SK-N-SH (cell line): ENCODE data around the gene HSDL1. TPM values are rescaled to one million over a fixed set of nuclear protein-coding genes. Genes with fewer than 3 reads are reported as not detected.

Experiments
- CTCF ChIA-PET: fragments of 300-600, 350-600 bp; formaldehyde crosslinking; extraction: SDS; loops from one replicate; lab custom pipeline; 2021; lab: Yijun Ruan, JAX
- POLR2A ChIA-PET: fragments of 350-600 bp; sonication (Branson Sonifier 250); formaldehyde crosslinking; extraction: SDS; loops from one replicate; lab custom pipeline; 2020; ENCODE audit warnings: antibody characterized with exemption, inconsistent platforms; lab: Yijun Ruan, JAX
- DNase-seq: peaks from one replicate; pipeline ENCODE4 v3.0.0; 2012
- H2AFZ ChIP-seq: fragments of 200-600 bp; sonication (generic); 2 replicates; pipeline ENCODE4 v1.8.1; 2016; ENCODE audit warnings: antibody characterized with exemption, mild to moderate bottlenecking, low read depth
- H3F3A ChIP-seq: fragments of 200-600 bp; sonication (generic); replicated peaks from 2 replicates; pipeline ENCODE3; 2016; ENCODE audit warnings: antibody characterized with exemption, mild to moderate bottlenecking; ENCODE audit not compliant: insufficient read depth
- H3K27ac ChIP-seq, 2 experiments: fragments of 200-500 bp in 1 of 2; fragments of 200-600 bp in 1 of 2; sonication (Bioruptor generic) in 1 of 2; sonication (generic), shearing (Covaris generic) in 1 of 2; 2 replicates each; pipeline versions ENCODE4 v1.5.1 to v1.6.1; 2014 to 2016; ENCODE audit warnings: low read depth in 2 of 2, inconsistent platforms in 1 of 2, low read length in 1 of 2, mild to moderate bottlenecking in 1 of 2, mixed read lengths in 1 of 2
- H3K27me3 ChIP-seq: fragments of 200-600 bp; sonication (generic), shearing (Covaris generic); 2 replicates; pipeline ENCODE4 v1.6.1; 2016; ENCODE audit warnings: mixed run types; ENCODE audit not compliant: insufficient read depth
- H3K36me3 ChIP-seq, 2 experiments: fragments of 200-500 bp in 1 of 2; fragments of 200-600 bp in 1 of 2; sonication (Bioruptor generic) in 1 of 2; sonication (generic) in 1 of 2; replicated peaks in 1 of 2; 2 replicates each; pipeline versions ENCODE3 to v1.5.1; 2014 to 2016; ENCODE audit warnings: low read length in 1 of 2, mild to moderate bottlenecking in 1 of 2; ENCODE audit not compliant: insufficient read depth in 2 of 2, control insufficient read depth in 1 of 2
- H3K4me1 ChIP-seq, 2 experiments: fragments of 200-500 bp in 1 of 2; fragments of 200-600 bp in 1 of 2; sonication (Bioruptor generic) in 1 of 2; sonication (generic), shearing (Covaris generic) in 1 of 2; 2 replicates each; pipeline versions ENCODE4 v1.5.1 to v1.6.1; 2014 to 2016; ENCODE audit warnings: low read depth in 1 of 2, low read length in 1 of 2, mixed run types in 1 of 2; ENCODE audit not compliant: insufficient read depth in 2 of 2, control insufficient read depth in 1 of 2
- H3K4me2 ChIP-seq: fragments of 200-600 bp; sonication (generic), shearing (Covaris generic); 2 replicates; pipeline ENCODE4 v1.6.1; 2017; ENCODE audit warnings: mixed run types
- H3K4me3 ChIP-seq, 2 experiments: fragments of 200-500 bp in 1 of 2; fragments of 200-600 bp in 1 of 2; sonication (Bioruptor generic) in 1 of 2; sonication (generic), shearing (Covaris generic) in 1 of 2; 2 replicates each; pipeline versions ENCODE4 v1.5.1 to v1.8.1; 2014 to 2016; ENCODE audit warnings: low read depth in 2 of 2, inconsistent platforms in 1 of 2, low read length in 1 of 2, mild to moderate bottlenecking in 1 of 2, mixed read lengths in 1 of 2, moderate library complexity in 1 of 2
- H3K79me2 ChIP-seq: fragments of 200-600 bp; sonication (generic); 2 replicates; pipeline ENCODE4 v1.8.1; 2017; ENCODE audit warnings: mild to moderate bottlenecking; ENCODE audit not compliant: insufficient read depth
- H3K9ac ChIP-seq: fragments of 200-600 bp; sonication (generic); 2 replicates; pipeline ENCODE4 v1.6.1; 2017; ENCODE audit warnings: mixed run types
- H3K9me2 ChIP-seq: fragments of 200-600 bp; sonication (generic); 2 replicates; pipeline ENCODE4 v1.6.1; 2017; ENCODE audit warnings: mixed run types
- H3K9me3 ChIP-seq: fragments of 200-600 bp; sonication (generic); 2 replicates; pipeline ENCODE4 v1.6.1; 2017; ENCODE audit warnings: mixed run types, mild to moderate bottlenecking, moderate library complexity
- H4K20me1 ChIP-seq: fragments of 200-600 bp; sonication (generic); 2 replicates; pipeline ENCODE4 v1.6.1; 2017; ENCODE audit warnings: mild to moderate bottlenecking, mixed run types; ENCODE audit not compliant: insufficient read depth
- CHD2 ChIP-seq: fragments of 150-350 bp; IDR thresholded peaks from 2 replicates; pipeline ENCODE4 v1.6.1; 2018; ENCODE audit warnings: low read length; ENCODE audit not compliant: partially characterized antibody
- FOSL2 ChIP-seq: IDR thresholded peaks from 2 replicates; pipeline ENCODE4 v1.4.0; 2012; ENCODE audit warnings: low read depth, mild to moderate bottlenecking, moderate library complexity, borderline replicate concordance
- GATA2 ChIP-seq: sonication (generic); formaldehyde crosslinking; IDR thresholded peaks from 2 replicates; pipeline ENCODE4 v1.5.0; 2020; ENCODE audit warnings: mild to moderate bottlenecking, missing genetic modification reagents
- JUND ChIP-seq: IDR thresholded peaks from 2 replicates; pipeline ENCODE4 v1.4.0; 2012
- MAX ChIP-seq: IDR thresholded peaks from 2 replicates; pipeline ENCODE4 v1.4.0; 2012; ENCODE audit warnings: low read depth
- MXI1 ChIP-seq: IDR thresholded peaks from 2 replicates; pipeline ENCODE4 v1.6.1; 2012; ENCODE audit warnings: mild to moderate bottlenecking, low read depth, low read length, improper control_type of control experiment
- NFIC ChIP-seq: IDR thresholded peaks from 2 replicates; pipeline ENCODE4 v1.4.0; 2012; ENCODE audit warnings: borderline replicate concordance
- NRF1 ChIP-seq: IDR thresholded peaks from 2 replicates; pipeline ENCODE4 v1.6.1; 2012; ENCODE audit warnings: low read depth, mild to moderate bottlenecking, low read length
- PBX3 ChIP-seq: IDR thresholded peaks from 2 replicates; pipeline ENCODE4; 2012
- POLR2AphosphoS5 ChIP-seq: IDR thresholded peaks from 2 replicates; pipeline ENCODE4 v1.6.1; 2012; ENCODE audit warnings: low read depth, low read length
- RAD21 ChIP-seq: IDR thresholded peaks from 2 replicates; pipeline ENCODE4 v1.6.1; 2012; ENCODE audit warnings: mild to moderate bottlenecking, low read length
- RCOR1 ChIP-seq: fragments of 150-350 bp; IDR thresholded peaks from 2 replicates; pipeline ENCODE4 v1.6.1; 2017; ENCODE audit warnings: antibody characterized with exemption, low read length
- RFX5 ChIP-seq: IDR thresholded peaks from 2 replicates; pipeline ENCODE4 v1.6.1; 2012; ENCODE audit warnings: mild to moderate bottlenecking, improper control_type of control experiment, low read length
- RXRA ChIP-seq: IDR thresholded peaks from 2 replicates; pipeline ENCODE4 v1.4.0; 2012; ENCODE audit warnings: low read depth, mild to moderate bottlenecking, borderline replicate concordance
- SMC3 ChIP-seq: IDR thresholded peaks from 2 replicates; pipeline ENCODE4 v1.6.1; 2012; ENCODE audit warnings: low read depth, low read length, improper control_type of control experiment
- TAF1 ChIP-seq: IDR thresholded peaks from 2 replicates; pipeline ENCODE4 v1.6.1; 2012; ENCODE audit warnings: low read depth, mild to moderate bottlenecking, low read length, moderate library complexity, borderline replicate concordance
- TEAD4 ChIP-seq: IDR thresholded peaks from 2 replicates; pipeline ENCODE4 v1.4.0; 2012; ENCODE audit warnings: mild to moderate bottlenecking, borderline replicate concordance; ENCODE audit not compliant: insufficient read depth
- ZBTB33 ChIP-seq: IDR thresholded peaks from 2 replicates; pipeline ENCODE4 v1.4.0; 2012; ENCODE audit warnings: low read depth, borderline replicate concordance
- WGBS: methylation state at CpG from one replicate; pipeline ENCODE4 v1.1.6; 2017; ENCODE audit warnings: low lambda C conversion rate; 5-methylcytosine and 5-hydroxymethylcytosine counted together
- polyA plus RNA-seq, 3 experiments: library from polyadenylated mRNA; depleted of rRNA; stranded (reverse); fragments of >200 nt; gene quantifications; 2 replicates each; pipeline ENCODE4 v1.2.3, GENCODE V29; 2012

HSDL1 gene
- polyA plus RNA-seq, 1 of the 3 experiments (the other 2 are of a cell fraction), result 14.5 TPM

DNA sequence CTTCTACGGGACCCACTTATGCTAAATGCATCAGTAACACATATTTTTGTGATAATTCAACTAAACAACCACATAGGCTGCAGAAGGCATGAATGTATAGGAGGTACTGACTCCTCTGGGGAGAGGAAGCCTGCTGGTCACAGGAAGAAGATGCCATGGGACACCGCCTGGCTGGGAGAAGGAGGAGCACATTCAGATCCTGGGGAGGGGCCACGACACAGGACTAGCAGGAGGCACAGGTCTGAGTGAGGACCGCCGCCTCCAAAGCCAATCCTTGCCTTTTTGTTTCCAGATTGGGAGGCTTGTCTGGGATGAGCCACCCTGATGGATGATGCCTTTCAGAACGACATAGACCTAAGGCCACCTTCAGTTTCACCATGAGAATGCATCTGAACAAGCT lies 62.9 kb downstream of the HSDL1 start (continued):
- TF ChIP-seq RCOR1, result no peak

DNA sequence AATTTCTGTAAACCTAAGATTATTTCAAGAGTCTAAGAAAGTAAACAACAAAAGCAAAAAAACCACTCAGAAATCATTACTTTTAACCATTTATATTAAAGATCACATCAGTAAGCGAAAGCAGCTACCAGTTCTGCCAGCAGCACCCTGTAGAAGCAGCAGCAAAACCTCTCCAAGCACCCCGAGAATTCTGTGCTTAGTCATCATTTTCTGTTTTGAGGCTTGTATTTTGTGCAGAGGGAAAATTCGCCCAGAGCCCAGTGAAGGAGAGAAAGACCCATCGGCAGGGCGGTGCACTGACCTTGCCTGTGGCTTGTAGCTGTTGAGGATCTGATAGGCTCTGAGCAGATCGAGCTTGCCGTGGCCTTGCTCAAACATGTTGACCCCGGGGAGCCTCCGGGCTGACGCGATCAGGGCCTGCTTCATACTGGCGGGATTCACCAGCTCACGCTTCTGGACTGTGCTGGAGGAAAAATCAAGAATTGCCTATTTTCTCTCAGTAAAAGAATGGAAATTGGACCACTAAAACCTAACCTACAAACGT lies 63.5 kb downstream of the HSDL1 start:
- no peak overlapping the region for H3K4me2 ChIP-seq
- no peak for DNase-seq
- no peak overlapping the region for H2AFZ ChIP-seq
- CTCF ChIA-PET, result interaction anchor here (0.8 to 14.3 kb wide), 6 partner anchors 14 to 255 kb away, joined by 3 to 163 read pairs (median 9); partner anchors contain the start of gene TAF1C
- no peaks in the 10 kb centered on the region for H3K9me2 ChIP-seq
- no peak overlapping the region for H3K27ac ChIP-seq
- peaks cover 40 to 73% of the 10 kb centered on the region in 2 experiments for H3K36me3 ChIP-seq
- 90% methylated on average over 13 of the region's 14 CpGs for WGBS
- H3K27me3 ChIP-seq, result no peaks in the 10 kb centered on the region
- TF ChIP-seq CHD2 (no peak), TAF1 (no peak)
- H3K4me1 ChIP-seq, result no peaks in the 10 kb centered on the region
- no peaks in the 10 kb centered on the region for H3K9me3 ChIP-seq
- H3K4me3 ChIP-seq, result no peak overlapping the region
- no peaks in the 10 kb centered on the region for H3F3A ChIP-seq
- peaks cover 17% of the 10 kb centered on the region for H3K79me2 ChIP-seq
- no peak overlapping the region for H3K9ac ChIP-seq
- POLR2A ChIA-PET, result no interaction called here
- 0 out of 2 replicates have a peak, but pooled peaks cover 6% of the 10 kb centered on the region for H4K20me1 ChIP-seq

DNA sequence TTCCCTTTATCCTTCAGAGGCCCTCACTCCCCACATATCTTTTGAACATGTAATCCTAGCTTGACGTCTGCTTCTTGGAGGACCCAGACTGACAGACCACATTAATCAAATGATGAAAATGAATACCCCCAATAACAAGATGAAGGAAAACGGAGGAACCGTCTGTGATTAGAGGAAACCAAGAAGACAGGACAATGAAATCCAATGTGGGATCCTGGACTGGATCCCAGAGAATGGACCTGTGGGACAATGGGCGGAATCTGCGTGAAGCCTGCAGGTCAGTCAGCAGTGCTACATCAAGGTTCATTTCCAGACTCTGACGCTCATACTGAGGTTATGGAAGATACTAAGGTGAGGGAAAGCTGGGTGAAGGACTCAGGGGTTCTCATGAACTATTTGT lies 64.2 kb downstream of the HSDL1 start:
- no peaks in the 10 kb centered on the region for H3K27me3 ChIP-seq
- no peaks in the 10 kb centered on the region for H3K9me2 ChIP-seq
- WGBS, result 89% methylated on average over 6 of the region's 6 CpGs
- H3K36me3 ChIP-seq, result peaks cover 38 to 72% of the 10 kb centered on the region in 2 experiments
- H3K27ac ChIP-seq, result no peak overlapping the region
- H3F3A ChIP-seq, result no peaks in the 10 kb centered on the region
- ChIA-PET CTCF (interaction anchor here (0.8 to 14.3 kb wide), 8 partner anchors 15 to 539 kb away, joined by 3 to 163 read pairs (median 8); partner anchors contain the start of gene TAF1C), POLR2A (no interaction called here)
- no peak overlapping the region for H3K4me3 ChIP-seq
- H3K9ac ChIP-seq, result no peak overlapping the region
- no peak overlapping the region for H2AFZ ChIP-seq
- H3K4me1 ChIP-seq, result no peaks in the 10 kb centered on the region
- H3K79me2 ChIP-seq, result peaks cover 17% of the 10 kb centered on the region
- H3K4me2 ChIP-seq, result no peak overlapping the region
- no peaks in the 10 kb centered on the region for H3K9me3 ChIP-seq
- 0 out of 2 replicates have a peak, but pooled peaks cover 6% of the 10 kb centered on the region for H4K20me1 ChIP-seq
- no peak for TF ChIP-seq RFX5
- no peak for TF ChIP-seq RXRA
- TF ChIP-seq GATA2 (CRISPR knock-in tag), result no peak
- no peak for TF ChIP-seq ZBTB33
- no peak for TF ChIP-seq FOSL2
- no peak for TF ChIP-seq RAD21
- no peak for TF ChIP-seq NFIC
- no peak for TF ChIP-seq SMC3
- no peak for TF ChIP-seq POLR2AphosphoS5
- no peak for TF ChIP-seq PBX3
- TF ChIP-seq MAX, result no peak
- TF ChIP-seq TEAD4, result no peak
- TF ChIP-seq JUND, result no peak
- no peak for TF ChIP-seq MXI1
- no peak for TF ChIP-seq CHD2
- no peak for TF ChIP-seq NRF1
- no peak for DNase-seq
